Natural killer cell (primary cell): ENCODE measurements around the gene KRT83. TPM values are rescaled to one million over a fixed set of nuclear protein-coding genes. Genes with fewer than 3 reads are reported as not detected.
A peak's percentile ranks its signal among the peaks of the same experiment; 100 is the strongest.

Experiments
- ATAC-seq, 3 donors: fragments of 150-1000 bp in 2 of 3; fragments of 200-7000 bp in 1 of 3; cut with Tn5 transposase; 1 replicate in 1 of 3; 2 replicates in 2 of 3; pipeline ENCODE4 v1.10.0; 2021; ENCODE audit warnings: mild to moderate bottlenecking in 2 of 3, moderate library complexity in 2 of 3
- DNase-seq, 2 donors: peaks; one replicate each; pipeline versions ENCODE4 v3.0.0 to v3.0.0-alpha.2; 2013 to 2021; ENCODE audit warnings: mixed read lengths in 1 of 2
- H3K27ac ChIP-seq: one replicate; pipeline ENCODE4 v1.5.1; 2013; ENCODE audit warnings: mild to moderate bottlenecking, low read length
- H3K27me3 ChIP-seq: one replicate; pipeline ENCODE4 v1.6.1; 2013; ENCODE audit warnings: low read length; ENCODE audit not compliant: control insufficient read depth, insufficient read depth
- H3K36me3 ChIP-seq: one replicate; pipeline ENCODE4 v1.6.1; 2013; ENCODE audit warnings: low read length; ENCODE audit not compliant: control insufficient read depth, insufficient read depth
- H3K4me1 ChIP-seq: one replicate; pipeline ENCODE4 v1.6.1; 2013; ENCODE audit warnings: low read length; ENCODE audit not compliant: control insufficient read depth, insufficient read depth
- H3K4me3 ChIP-seq: one replicate; pipeline ENCODE4 v1.5.1; 2013; ENCODE audit warnings: low read length
- H3K9me3 ChIP-seq: one replicate; pipeline ENCODE4 v1.6.1; 2013; ENCODE audit warnings: low read length; ENCODE audit not compliant: control insufficient read depth, insufficient read depth
- H3K27ac Mint-ChIP-seq, 2 donors: one replicate each; pipeline ENCODE4 v1.8.0; 2022; ENCODE audit warnings: mild to moderate bottlenecking in 2 of 2, mixed read lengths in 2 of 2, moderate library complexity in 1 of 2
- H3K27me3 Mint-ChIP-seq, 2 donors: one replicate each; pipeline ENCODE4 v1.8.0; 2022; ENCODE audit warnings: low read depth in 2 of 2, mixed read lengths in 2 of 2
- H3K36me3 Mint-ChIP-seq: one replicate; pipeline ENCODE4 v1.8.0; 2022; ENCODE audit warnings: mixed read lengths
- H3K4me1 Mint-ChIP-seq, 2 donors: one replicate each; pipeline ENCODE4 v1.8.0; 2022; ENCODE audit warnings: mixed read lengths in 2 of 2
- H3K4me3 Mint-ChIP-seq: one replicate; pipeline ENCODE4 v1.8.0; 2022; ENCODE audit warnings: mild to moderate bottlenecking, moderate library complexity, mixed read lengths
- H3K9me3 Mint-ChIP-seq, 2 donors: one replicate each; pipeline ENCODE4 v1.8.0; 2022; ENCODE audit warnings: mixed read lengths in 2 of 2
- WGBS: methylation state at CpG from one replicate; pipeline ENCODE4 v1.1.7; 2013; ENCODE audit warnings: missing lambda C conversion rate; ENCODE audit not compliant: insufficient coverage; 5-methylcytosine and 5-hydroxymethylcytosine counted together
- intact Hi-C: fragments of 100-400 bp; cut with micrococcal nuclease; formaldehyde crosslinking; loops from one replicate; pipeline ENCODE4 v1.14.2; 2022
- total RNA-seq, 4 donors: library from RNA; stranded (reverse); fragments of 120-200 nt in 1 of 4; gene quantifications; one replicate each; pipeline versions ENCODE4 v1.2.3 to v1.2.4, GENCODE V29; 2013 to 2022
- TF ChIP-seq, protein P1 (sequence below): fragments of 200-600 bp; IDR thresholded peaks from one replicate; pipeline ENCODE4 v1.8.0; 2022; ENCODE audit warnings: antibody characterized with exemption

KRT83 gene
- total RNA-seq, 3 donors from 2014 or later (not counting 1 experiment from before 2014, with no cell fraction given), result not detected

DNA sequence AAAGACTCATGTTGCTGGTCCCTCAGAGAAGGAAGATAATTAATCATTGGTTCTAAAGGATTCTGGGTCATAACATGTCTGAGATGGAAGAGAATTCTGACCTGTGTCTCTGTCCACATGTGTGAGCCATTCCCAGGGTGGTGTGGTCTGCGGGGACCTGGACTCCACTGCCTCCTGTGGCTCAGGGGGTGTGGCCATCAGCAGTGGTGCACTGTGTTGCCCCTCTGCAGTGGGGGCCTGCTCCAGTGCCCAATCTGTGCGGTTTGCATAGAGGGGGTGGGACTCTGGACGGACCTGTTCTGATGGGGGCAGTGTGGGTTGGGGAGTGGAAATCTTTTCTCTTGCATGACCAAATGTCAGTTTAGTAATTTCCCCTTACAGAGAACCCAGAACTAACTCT is 32.6 kb upstream of the KRT83 start:
- Histone ChIP-seq H3K27me3 (peaks cover 60% of the 10 kb centered on the region), H3K36me3 (no peaks in the 10 kb centered on the region), H3K4me1 (peaks cover 33% of the 10 kb centered on the region), H3K9me3 (no peaks in the 10 kb centered on the region), H3K4me3 (no peak overlapping the region), H3K27ac (no peak overlapping the region)
- intact Hi-C loops, result loop anchor here (5.0 to 10.0 kb wide), 2 partner anchors 49 to 214 kb away; no protein-coding TSS in a partner anchor
- 60% methylated on average over 2 of the region's 3 CpGs for WGBS
- TF ChIP-seq, protein P1, sequence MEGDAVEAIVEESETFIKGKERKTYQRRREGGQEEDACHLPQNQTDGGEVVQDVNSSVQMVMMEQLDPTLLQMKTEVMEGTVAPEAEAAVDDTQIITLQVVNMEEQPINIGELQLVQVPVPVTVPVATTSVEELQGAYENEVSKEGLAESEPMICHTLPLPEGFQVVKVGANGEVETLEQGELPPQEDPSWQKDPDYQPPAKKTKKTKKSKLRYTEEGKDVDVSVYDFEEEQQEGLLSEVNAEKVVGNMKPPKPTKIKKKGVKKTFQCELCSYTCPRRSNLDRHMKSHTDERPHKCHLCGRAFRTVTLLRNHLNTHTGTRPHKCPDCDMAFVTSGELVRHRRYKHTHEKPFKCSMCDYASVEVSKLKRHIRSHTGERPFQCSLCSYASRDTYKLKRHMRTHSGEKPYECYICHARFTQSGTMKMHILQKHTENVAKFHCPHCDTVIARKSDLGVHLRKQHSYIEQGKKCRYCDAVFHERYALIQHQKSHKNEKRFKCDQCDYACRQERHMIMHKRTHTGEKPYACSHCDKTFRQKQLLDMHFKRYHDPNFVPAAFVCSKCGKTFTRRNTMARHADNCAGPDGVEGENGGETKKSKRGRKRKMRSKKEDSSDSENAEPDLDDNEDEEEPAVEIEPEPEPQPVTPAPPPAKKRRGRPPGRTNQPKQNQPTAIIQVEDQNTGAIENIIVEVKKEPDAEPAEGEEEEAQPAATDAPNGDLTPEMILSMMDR, result no peak
- peaks cover 44 to 49% of the 10 kb centered on the region in 2 donors for H3K27me3 Mint-ChIP-seq
- H3K36me3 Mint-ChIP-seq, result no peaks in the 10 kb centered on the region
- no peaks in the 10 kb centered on the region for H3K9me3 Mint-ChIP-seq
- ATAC-seq, result no peak
- no peak overlapping the region for H3K27ac Mint-ChIP-seq
- no peak for DNase-seq
- H3K4me3 Mint-ChIP-seq, result no peak overlapping the region
- peaks cover 29 to 34% of the 10 kb centered on the region in 2 donors for H3K4me1 Mint-ChIP-seq

DNA sequence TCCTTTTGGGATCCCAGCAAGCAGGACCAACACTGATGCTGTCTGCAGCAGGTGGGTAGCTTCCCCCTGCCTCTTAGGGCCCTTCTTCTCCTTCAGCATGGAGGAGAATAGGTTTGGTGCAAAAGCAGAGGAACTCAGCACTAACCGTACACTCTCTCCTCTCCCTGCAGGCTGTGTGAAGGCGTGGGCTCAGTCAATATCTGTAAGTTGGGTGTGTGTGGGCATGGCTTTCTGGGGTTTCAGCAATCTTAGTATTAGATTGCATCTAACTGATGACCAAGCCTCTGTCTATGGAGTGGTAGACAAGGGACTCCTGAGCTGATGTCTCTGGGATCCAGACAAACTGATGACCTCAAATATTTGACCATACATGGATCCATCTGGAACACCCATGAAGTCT is 31.8 kb upstream of the KRT83 start:
- Mint-ChIP-seq H3K4me1 (peaks cover 22 to 28% of the 10 kb centered on the region in 2 donors), H3K9me3 (no peaks in the 10 kb centered on the region), H3K4me3 (peak overlapping the region; percentile 35), H3K36me3 (no peaks in the 10 kb centered on the region), H3K27ac (no peak overlapping the region), H3K27me3 (peaks cover 46 to 50% of the 10 kb centered on the region in 2 donors)
- DNase-seq (no peak), ATAC-seq (no peak)
- no peaks in the 10 kb centered on the region for H3K36me3 ChIP-seq
- no peak overlapping the region for H3K27ac ChIP-seq
- H3K4me3 ChIP-seq, result no peak overlapping the region
- peaks cover 25% of the 10 kb centered on the region for H3K4me1 ChIP-seq
- intact Hi-C loops, result loop anchor here (5.0 to 10.0 kb wide), 2 partner anchors 48 to 214 kb away; no protein-coding TSS in a partner anchor
- H3K27me3 ChIP-seq, result peaks cover 62% of the 10 kb centered on the region
- no CpG with 5 or more reads among the region's 2 CpGs for WGBS
- TF ChIP-seq, protein P1, result no peak
- H3K9me3 ChIP-seq, result no peaks in the 10 kb centered on the region

GRCh38 chr12:52351196-52352059 is 30.2 kb upstream of the KRT83 start:
- Histone ChIP-seq H3K9me3 (no peaks in the 10 kb centered on the region), H3K4me1 (peaks cover 25% of the 10 kb centered on the region), H3K4me3 (no peak overlapping the region), H3K27me3 (peaks cover 53% of the 10 kb centered on the region), H3K27ac (no peak overlapping the region), H3K36me3 (no peaks in the 10 kb centered on the region)
- intact Hi-C loops, result loop anchor here (5.0 to 10.0 kb wide), 2 partner anchors 47 to 216 kb away; no protein-coding TSS in a partner anchor
- peaks cover 45 to 55% of the 10 kb centered on the region in 2 donors for H3K27me3 Mint-ChIP-seq
- H3K27ac Mint-ChIP-seq, result peak overlapping the region in 1 of 2 donors; percentile 56
- DNase-seq (peak; percentile 73 to 84), ATAC-seq (peak; percentile 86 to 99 (median 93))
- 39% methylated on average over 9 of the region's 9 CpGs for WGBS
- no peaks in the 10 kb centered on the region for H3K36me3 Mint-ChIP-seq
- TF ChIP-seq, protein P1, result no peak
- H3K4me3 Mint-ChIP-seq, result peak overlapping the region; percentile 63
- H3K4me1 Mint-ChIP-seq, result peaks cover 22 to 35% of the 10 kb centered on the region in 2 donors
- no peaks in the 10 kb centered on the region for H3K9me3 Mint-ChIP-seq
